HG03139 (cell line): ENCODE results near the gene SLC38A5.
"Not testable (repeated sequence)": the region's sequence is repeated elsewhere in the genome, so short reads cannot be mapped to it uniquely, and the experiment has no call there.

Experiments
- ATAC-seq: cut with Tn5 transposase; IDR thresholded peaks from one replicate; pipeline ENCODE4 v1.9.1; 2021; ENCODE audit not compliant: unreplicated experiment

Gene SLC38A5

GRCh38 chrX:48470833-48471118 lies 716 bp upstream of the SLC38A5 start:
- ATAC-seq: no peak

- no peak for ATAC-seq
These were observed 1.1 kb downstream of the SLC38A5 start for GRCh38 chrX:48468693-48469691.

DNA sequence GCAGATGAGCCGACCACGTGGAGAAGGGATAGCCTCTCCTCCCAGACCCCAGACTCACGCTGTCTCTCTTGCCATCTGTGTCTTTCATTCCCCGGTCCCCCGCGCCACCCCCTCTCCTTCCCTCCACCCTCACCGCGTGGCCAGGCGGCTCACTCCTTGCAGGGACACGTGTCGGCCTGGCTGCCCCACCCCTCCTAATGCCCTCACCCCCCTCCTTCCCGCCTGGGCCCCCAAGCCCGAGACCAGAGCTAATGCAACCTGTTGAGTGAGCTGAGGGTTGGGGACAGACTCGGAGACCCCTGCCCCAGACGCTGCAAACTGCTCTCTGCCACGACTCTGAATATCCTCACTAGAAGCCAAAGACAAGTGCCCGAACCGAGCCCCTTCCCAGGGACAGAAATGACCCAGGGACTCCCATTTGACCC lies 1.8 kb downstream of the SLC38A5 start:
- no peak for ATAC-seq

DNA sequence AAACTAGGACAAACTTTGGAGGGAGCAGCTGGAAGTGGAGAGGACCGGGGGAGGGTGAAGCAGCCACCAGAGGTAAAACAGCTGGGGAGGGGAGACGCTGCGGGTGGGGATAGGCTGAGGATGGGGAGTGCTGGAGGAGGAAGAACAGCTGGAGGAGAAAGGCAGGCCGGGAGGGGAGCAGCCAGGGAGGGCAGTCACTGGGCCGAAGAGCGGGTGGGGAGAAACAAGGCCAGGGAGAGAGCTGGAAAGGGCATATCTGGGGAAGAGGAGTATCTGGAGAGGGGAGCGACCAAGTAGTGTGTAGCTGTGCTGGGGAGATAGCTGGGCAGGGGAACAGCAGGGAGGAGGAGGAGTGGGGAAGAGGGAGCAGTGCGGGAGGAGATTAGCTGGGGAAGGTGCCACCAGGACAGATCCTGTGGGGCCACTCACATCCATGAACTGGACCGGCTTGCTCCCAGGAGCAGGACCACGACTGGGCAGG lies 2.7 kb downstream of the SLC38A5 start:
- no peak for ATAC-seq

DNA sequence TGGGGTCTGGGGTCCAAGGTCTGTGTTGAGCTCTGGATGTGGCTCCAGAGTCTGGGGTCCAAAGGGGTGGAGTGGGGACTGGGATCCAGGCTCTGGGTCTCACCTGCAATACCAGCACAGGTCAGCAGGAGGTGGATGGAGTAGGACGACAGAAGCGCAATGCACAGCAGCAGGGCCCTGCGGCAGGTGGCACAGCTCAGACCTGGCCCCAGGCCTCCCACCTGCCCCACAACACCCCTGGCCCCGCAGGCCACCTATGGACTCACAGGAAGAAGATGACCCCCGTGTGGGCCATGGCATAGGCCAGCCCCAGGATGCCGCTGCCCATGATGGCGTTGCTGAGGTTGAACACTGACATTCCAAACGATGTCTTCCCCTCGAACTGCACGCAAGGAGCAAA lies 3.4 kb downstream of the SLC38A5 start:
- no peak for ATAC-seq

DNA sequence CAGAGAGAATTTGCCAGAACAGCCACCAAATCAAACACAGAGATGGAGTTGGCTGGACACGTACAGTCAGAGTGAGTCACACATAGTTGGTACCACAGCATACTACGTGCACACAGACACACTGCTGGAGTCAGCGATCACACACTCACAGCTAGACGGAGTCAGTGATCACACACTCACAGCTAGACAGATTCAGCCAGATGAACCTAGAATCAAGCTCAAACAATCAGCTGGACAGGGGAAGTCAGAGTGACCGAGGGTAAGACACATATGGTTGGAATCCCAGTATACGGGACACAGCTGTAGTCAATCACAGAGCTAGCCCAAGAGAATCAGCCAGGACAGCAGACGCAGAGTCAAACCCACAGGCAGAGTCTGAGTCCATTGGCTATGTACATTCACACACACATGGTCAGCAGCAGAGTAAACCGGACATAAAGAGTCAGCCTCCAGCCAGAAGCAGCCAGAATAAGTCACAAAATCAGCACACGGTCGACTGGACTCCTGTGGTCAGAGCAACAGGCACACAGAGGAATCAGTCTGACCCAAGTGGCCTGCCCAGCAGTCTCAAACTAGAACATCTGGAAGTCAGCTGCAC lies 4.6 kb downstream of the SLC38A5 start:
- ATAC-seq: no peak

GRCh38 chrX:48461830-48462229 lies 8.2 kb downstream of the SLC38A5 start:
- ATAC-seq: no peak

DNA sequence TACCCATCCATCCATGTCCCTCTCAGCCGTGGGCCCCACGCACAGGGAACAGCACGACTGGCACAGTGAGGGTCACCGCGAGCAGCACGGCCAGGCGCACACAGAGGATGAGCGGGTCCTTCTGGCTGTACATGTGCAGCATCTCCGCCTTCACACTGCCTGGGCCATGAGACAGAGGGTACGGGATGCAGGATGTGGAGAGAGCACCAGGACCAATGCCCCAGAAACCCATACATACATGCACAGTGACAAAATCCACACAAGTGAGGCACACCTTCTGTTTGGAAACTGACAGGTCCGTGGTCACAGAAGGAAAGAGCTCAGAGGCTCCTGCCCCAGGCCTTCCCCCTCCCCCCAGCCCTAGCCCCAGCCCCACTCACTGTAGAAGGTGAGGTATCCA lies 9.5 kb downstream of the SLC38A5 start:
- ATAC-seq: no peak

DNA sequence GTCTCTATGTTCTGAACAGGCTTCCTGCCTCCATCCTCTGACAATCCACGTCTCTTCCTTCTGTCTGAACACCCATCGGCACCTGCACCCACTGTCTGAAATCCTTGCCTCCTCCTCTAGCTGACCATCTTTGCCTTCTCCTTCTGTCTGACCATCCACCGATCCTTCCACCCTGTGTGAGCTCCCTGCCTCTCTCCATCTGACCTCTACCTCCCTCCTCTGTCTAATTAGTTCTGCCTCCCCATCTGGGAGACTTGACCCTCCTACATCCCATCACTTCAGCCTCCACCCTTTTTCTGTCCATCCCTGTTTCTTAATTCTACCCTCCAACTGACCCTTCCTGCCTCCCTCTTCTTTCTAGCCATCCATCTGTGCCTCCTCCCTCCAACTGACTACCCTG lies 10.0 kb downstream of the SLC38A5 start:
- no peak for ATAC-seq

DNA sequence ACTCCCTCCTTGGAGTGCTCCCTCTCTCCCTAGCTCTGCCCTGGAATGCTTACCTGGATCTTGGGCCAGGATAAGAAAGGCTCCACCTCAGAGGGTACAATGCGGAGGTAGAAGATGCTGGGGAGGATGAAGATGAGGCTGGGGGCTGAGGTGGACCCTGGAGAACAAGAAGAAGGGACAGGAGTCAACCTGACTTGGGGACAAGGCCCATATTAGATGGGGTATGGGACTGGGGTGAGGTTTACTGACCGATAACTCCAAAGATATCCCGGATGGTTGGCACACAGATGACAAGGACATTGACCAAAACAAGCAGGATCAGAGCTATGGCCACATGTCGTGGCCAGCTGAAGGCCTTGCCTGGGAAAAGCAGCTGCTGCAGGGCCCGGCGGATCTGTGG lies 10.6 kb downstream of the SLC38A5 start:
- no peak for ATAC-seq

GRCh38 chrX:48458711-48459110 lies 11.3 kb downstream of the SLC38A5 start:
- ATAC-seq: no peak

DNA sequence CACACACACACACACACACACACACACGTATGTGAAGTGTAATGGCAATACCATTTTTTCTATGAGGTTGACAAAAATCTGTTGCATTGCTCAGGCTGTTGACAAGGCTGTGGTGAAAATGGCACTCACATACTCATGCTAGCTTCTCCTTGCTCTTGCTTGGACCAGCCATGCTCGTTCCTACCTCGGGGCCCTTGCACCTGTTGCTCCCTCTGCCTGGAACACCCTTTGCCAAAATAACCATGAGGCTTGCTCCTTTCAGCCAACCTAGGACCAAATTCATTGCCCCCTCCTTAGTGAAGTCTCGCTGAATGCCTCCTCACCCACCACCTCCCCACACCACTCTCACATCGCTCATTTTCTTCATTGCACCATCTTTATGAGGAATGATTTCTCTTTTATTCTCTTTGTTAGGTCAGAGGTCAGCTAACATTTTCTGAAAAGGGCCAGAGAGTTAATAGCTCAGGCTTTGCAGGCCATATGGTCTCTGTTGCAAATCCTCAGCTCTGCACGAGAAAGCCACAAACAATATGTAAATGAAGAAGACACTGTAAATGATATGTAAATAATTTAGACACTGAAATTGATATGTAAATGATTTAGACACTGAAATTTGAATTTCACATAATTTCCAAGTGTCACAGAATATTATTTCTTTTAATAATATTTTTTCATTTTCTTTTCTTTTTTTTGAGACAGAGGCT lies 13.3 kb downstream of the SLC38A5 start:
- ATAC-seq: no peak

DNA sequence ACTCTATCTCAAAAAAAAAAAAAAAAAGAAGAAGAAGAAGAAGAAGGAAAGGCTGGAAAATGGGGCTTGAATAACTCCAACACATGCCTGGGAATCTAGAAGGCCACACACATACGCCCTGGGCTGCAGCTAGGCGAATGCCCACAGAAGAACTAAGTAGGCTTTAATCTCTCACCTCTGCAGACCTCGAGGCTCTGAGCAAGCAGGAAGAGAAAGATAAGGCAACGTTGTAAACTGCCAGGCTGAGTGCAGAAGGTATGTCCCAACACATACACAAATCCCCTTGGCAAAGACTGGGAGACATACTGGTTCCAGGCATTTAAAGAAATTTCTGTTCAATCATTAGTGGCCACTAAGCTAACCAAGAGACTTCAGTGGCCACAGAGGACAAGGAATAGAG lies 18.4 kb downstream of the SLC38A5 start:
- no peak for ATAC-seq

DNA sequence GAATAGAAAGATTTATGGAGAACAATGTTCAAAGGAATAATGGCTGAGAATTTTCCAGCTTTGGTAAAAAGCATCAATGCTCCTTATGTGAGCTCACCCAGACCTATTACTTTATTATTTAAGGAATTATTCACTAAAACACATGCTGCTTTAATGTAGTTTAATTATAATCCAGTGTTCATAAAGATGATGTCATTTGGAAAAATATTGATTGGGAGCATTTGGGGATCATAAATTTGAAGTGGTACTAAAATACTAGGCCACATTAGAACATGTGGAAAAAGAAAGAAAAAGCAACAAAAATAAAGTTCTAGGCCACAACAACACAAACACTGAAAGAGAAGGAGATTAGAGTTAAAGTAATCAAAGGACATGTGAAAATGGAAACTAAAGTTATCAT lies 20.0 kb downstream of the SLC38A5 start:
- no peak for ATAC-seq

DNA sequence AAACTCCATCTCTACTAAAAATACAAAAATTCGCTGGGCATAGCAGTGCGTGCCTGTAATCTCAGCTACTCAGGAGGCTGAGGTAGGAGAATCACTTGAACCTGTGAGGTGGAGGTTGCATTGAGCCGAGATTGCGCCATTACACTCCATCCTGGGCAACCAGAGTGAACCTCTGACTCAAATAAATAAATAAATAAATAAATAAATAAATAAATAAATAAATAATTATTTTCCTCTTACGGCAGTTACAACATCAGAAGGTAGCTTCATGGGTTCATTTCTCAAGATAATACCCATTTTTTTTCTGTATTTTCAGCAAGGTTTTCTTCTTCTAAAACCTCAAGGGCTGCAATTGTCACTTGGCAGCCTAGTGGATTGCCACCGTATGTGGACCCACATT lies 22.9 kb downstream of the SLC38A5 start:
- not testable (repeated sequence) for ATAC-seq

- not testable (repeated sequence) for ATAC-seq
These were observed 36.3 kb downstream of the SLC38A5 start for GRCh38 chrX:48433713-48434112.

GRCh38 chrX:48430166-48430565 lies 39.9 kb downstream of the SLC38A5 start:
- ATAC-seq: not testable (repeated sequence)

- ATAC-seq: not testable (repeated sequence)
These were observed 40.5 kb downstream of the SLC38A5 start for GRCh38 chrX:48429606-48430005.

GRCh38 chrX:48427027-48427716 lies 42.9 kb downstream of the SLC38A5 start:
- ATAC-seq: not testable (repeated sequence)

GRCh38 chrX:48411860-48412259 lies 58.2 kb downstream of the SLC38A5 start, which contains the start of gene SSX4B:
Gene SSX4B, minus strand, starts transcription at chrX:48411960. Its CDS starts 588 bp downstream, at chrX:48411372.
- ATAC-seq: not testable (repeated sequence)
